ENCODE data around the gene KRTAP4-2.

DNA sequence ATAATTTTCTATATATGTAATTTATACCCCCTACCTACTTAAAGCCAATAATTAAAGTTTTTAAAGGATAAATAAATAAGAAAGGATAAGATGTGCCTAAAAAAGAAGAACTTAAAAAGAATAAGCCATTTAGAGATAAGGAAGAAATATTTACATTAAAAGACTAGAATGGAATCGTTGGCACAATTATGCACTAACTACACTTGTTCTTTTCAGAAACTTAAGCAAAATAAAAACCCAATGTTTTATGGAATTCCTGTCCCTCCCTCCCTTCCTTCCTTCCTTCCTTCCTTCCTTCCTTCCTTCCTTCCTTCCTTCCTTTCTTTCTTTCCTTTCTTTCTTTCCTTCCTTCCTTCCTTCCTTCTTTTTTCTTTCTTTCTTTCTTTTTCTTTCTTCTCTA lies 33.2 kb downstream of the KRTAP4-2 start:
- TF ChIP-seq, protein P1, sequence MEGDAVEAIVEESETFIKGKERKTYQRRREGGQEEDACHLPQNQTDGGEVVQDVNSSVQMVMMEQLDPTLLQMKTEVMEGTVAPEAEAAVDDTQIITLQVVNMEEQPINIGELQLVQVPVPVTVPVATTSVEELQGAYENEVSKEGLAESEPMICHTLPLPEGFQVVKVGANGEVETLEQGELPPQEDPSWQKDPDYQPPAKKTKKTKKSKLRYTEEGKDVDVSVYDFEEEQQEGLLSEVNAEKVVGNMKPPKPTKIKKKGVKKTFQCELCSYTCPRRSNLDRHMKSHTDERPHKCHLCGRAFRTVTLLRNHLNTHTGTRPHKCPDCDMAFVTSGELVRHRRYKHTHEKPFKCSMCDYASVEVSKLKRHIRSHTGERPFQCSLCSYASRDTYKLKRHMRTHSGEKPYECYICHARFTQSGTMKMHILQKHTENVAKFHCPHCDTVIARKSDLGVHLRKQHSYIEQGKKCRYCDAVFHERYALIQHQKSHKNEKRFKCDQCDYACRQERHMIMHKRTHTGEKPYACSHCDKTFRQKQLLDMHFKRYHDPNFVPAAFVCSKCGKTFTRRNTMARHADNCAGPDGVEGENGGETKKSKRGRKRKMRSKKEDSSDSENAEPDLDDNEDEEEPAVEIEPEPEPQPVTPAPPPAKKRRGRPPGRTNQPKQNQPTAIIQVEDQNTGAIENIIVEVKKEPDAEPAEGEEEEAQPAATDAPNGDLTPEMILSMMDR (IDR thresholded peaks at IDR 0.05), result no peak
- TF ChIP-seq POLR2A (IDR thresholded peaks at IDR 0.05), result no peak
- TF ChIP-seq EP300 (IDR thresholded peaks at IDR 0.05), result no peak
